Nephron (organoid): Measurements from ENCODE around the gene FAT1.

Source experiments
- H3K27ac Mint-ChIP-seq, 3 experiments: 2 replicates each; pipeline ENCODE4 v1.8.0; 2020; ENCODE audit warnings: mixed read lengths in 3 of 3, mild to moderate bottlenecking in 2 of 3, moderate library complexity in 1 of 3
- H3K27me3 Mint-ChIP-seq: 2 replicates; pipeline ENCODE4 v1.8.0; 2021; ENCODE audit warnings: low read depth, mild to moderate bottlenecking, moderate library complexity, mixed read lengths
- H3K36me3 Mint-ChIP-seq: 2 replicates; pipeline ENCODE4 v1.8.0; 2020; ENCODE audit warnings: low read depth, mixed read lengths
- H3K4me1 Mint-ChIP-seq: 2 replicates; pipeline ENCODE4 v1.8.0; 2020; ENCODE audit warnings: mixed read lengths
- H3K4me3 Mint-ChIP-seq, 3 experiments: 2 replicates each; pipeline ENCODE4 v1.8.0; 2020; ENCODE audit warnings: mild to moderate bottlenecking in 3 of 3, mixed read lengths in 3 of 3, moderate library complexity in 2 of 3
- H3K9me3 Mint-ChIP-seq: 2 replicates; pipeline ENCODE4 v1.8.0; 2020; ENCODE audit warnings: mixed read lengths
- CTCF ChIP-seq, 3 experiments: fragments of 200-600 bp; sonication (generic); IDR thresholded peaks; one replicate each; pipeline ENCODE4 v1.5.0; 2021; ENCODE audit warnings: antibody characterized with exemption in 3 of 3; ENCODE audit not compliant: unreplicated experiment in 3 of 3

FAT1 gene

GRCh38 chr4:186707574-186707973, 16.1 kb downstream of the FAT1 start:
- Mint-ChIP-seq H3K9me3 (no peaks in the 10 kb centered on the region), H3K4me1 (peaks cover 56% of the 10 kb centered on the region), H3K27ac (no peak overlapping the region), H3K36me3 (peaks cover 71% of the 10 kb centered on the region), H3K27me3 (no peaks in the 10 kb centered on the region), H3K4me3 (no peak overlapping the region)
- TF ChIP-seq CTCF (IDR thresholded peaks at IDR 0.05; ENCODE audit: unreplicated experiment in 3 of 3), result no peak

GRCh38 chr4:186704057-186704456, 19.6 kb downstream of the FAT1 start:
- peak overlapping the region; percentile 32 to 51 (median 45) for H3K4me3 Mint-ChIP-seq
- no peak for TF ChIP-seq CTCF (IDR thresholded peaks at IDR 0.05; ENCODE audit: unreplicated experiment in 3 of 3)
- H3K27me3 Mint-ChIP-seq, result no peaks in the 10 kb centered on the region
- peaks cover 66% of the 10 kb centered on the region for H3K4me1 Mint-ChIP-seq
- H3K36me3 Mint-ChIP-seq, result peaks cover 68% of the 10 kb centered on the region
- H3K27ac Mint-ChIP-seq, result peak overlapping the region; percentile 56 to 98 (median 96)
- no peaks in the 10 kb centered on the region for H3K9me3 Mint-ChIP-seq

GRCh38 chr4:186703510-186703909, 20.1 kb downstream of the FAT1 start:
- Mint-ChIP-seq H3K27ac (peak overlapping the region; percentile 56 to 98 (median 96)), H3K9me3 (no peaks in the 10 kb centered on the region), H3K4me1 (peaks cover 68% of the 10 kb centered on the region), H3K36me3 (peaks cover 68% of the 10 kb centered on the region), H3K27me3 (no peaks in the 10 kb centered on the region), H3K4me3 (peak overlapping the region; percentile 32 to 51 (median 45))
- no peak for TF ChIP-seq CTCF (IDR thresholded peaks at IDR 0.05; ENCODE audit: unreplicated experiment in 3 of 3)

- no peaks in the 10 kb centered on the region for H3K27me3 Mint-ChIP-seq
Observed at GRCh38 chr4:186702940-186703339, 20.7 kb downstream of the FAT1 start.

GRCh38 chr4:186702297-186702696, 21.4 kb downstream of the FAT1 start:
- Mint-ChIP-seq H3K9me3 (no peaks in the 10 kb centered on the region), H3K27me3 (no peaks in the 10 kb centered on the region), H3K27ac (peak overlapping the region; percentile 56 to 98 (median 96)), H3K4me1 (peaks cover 78% of the 10 kb centered on the region), H3K4me3 (peak overlapping the region; percentile 5 to 32 (median 16)), H3K36me3 (peaks cover 68% of the 10 kb centered on the region)
- no peak for TF ChIP-seq CTCF (IDR thresholded peaks at IDR 0.05; ENCODE audit: unreplicated experiment in 3 of 3)

More at GRCh38 chr4:186702940-186703339, 20.7 kb downstream of the FAT1 start:
- Mint-ChIP-seq H3K9me3 (no peaks in the 10 kb centered on the region), H3K36me3 (peaks cover 68% of the 10 kb centered on the region), H3K4me3 (peak overlapping the region in 1 of 3 experiments; percentile 2), H3K27ac (peak overlapping the region; percentile 56 to 98 (median 96)), H3K4me1 (peaks cover 74% of the 10 kb centered on the region)
- no peak for TF ChIP-seq CTCF (IDR thresholded peaks at IDR 0.05; ENCODE audit: unreplicated experiment in 3 of 3)

GRCh38 chr4:186701788-186702187, 21.9 kb downstream of the FAT1 start:
- H3K4me1 Mint-ChIP-seq, result peaks cover 78% of the 10 kb centered on the region
- peak overlapping the region; percentile 64 to 74 (median 66) for H3K4me3 Mint-ChIP-seq
- peaks cover 67% of the 10 kb centered on the region for H3K36me3 Mint-ChIP-seq
- H3K9me3 Mint-ChIP-seq, result no peaks in the 10 kb centered on the region
- no peaks in the 10 kb centered on the region for H3K27me3 Mint-ChIP-seq
- TF ChIP-seq CTCF (IDR thresholded peaks at IDR 0.05; ENCODE audit: unreplicated experiment in 3 of 3), result no peak
- H3K27ac Mint-ChIP-seq, result peak overlapping the region; percentile 96 to 98 (median 96)
